T-helper 17 cell (primary cell): Measurements from ENCODE around the gene GABARAPL2. TPM values are rescaled to one million over a fixed set of nuclear protein-coding genes. Genes with fewer than 3 reads are reported as not detected.
"Not testable (repeated sequence)": the region's sequence is repeated elsewhere in the genome, so short reads cannot be mapped to it uniquely, and the experiment has no call there.

ENCODE experiments used
- ATAC-seq: fragments of 150-1000 bp; cut with Tn5 transposase; 2 replicates; pipeline ENCODE4 v1.10.0; 2021; ENCODE audit warnings: mild to moderate bottlenecking, moderate library complexity
- DNase-seq, 3 donors: peaks; one replicate each; pipeline versions ENCODE4 v3.0.0 to v3.0.0-alpha.2; 2020 to 2021
- H3K9me3 ChIP-seq: one replicate; pipeline ENCODE4 v1.7.0; 2013; ENCODE audit warnings: low read length, mild to moderate bottlenecking; ENCODE audit not compliant: control insufficient read depth, poor library complexity, severe bottlenecking
- H3K27ac Mint-ChIP-seq: one replicate; pipeline ENCODE4 v1.8.0; 2022; ENCODE audit warnings: mild to moderate bottlenecking, moderate library complexity, mixed read lengths
- H3K27me3 Mint-ChIP-seq: one replicate; pipeline ENCODE4 v1.8.0; 2022; ENCODE audit warnings: mixed read lengths
- H3K36me3 Mint-ChIP-seq: one replicate; pipeline ENCODE4 v1.8.0; 2022; ENCODE audit warnings: low read depth, mixed read lengths
- H3K4me1 Mint-ChIP-seq: one replicate; pipeline ENCODE4 v1.8.0; 2022; ENCODE audit warnings: mild to moderate bottlenecking, mixed read lengths
- H3K4me3 Mint-ChIP-seq: one replicate; pipeline ENCODE4 v1.8.0; 2022; ENCODE audit warnings: mild to moderate bottlenecking, moderate library complexity, mixed read lengths
- total RNA-seq, 4 donors: library from RNA in 2 of 4; stranded (reverse) in 2 of 4; gene quantifications; one replicate each; pipeline ENCODE4 v1.2.3 and lab custom pipeline; 2022 to 2026

Gene GABARAPL2
- total RNA-seq, 2 donors from 2014 or later, result 76.5 to 79.5 TPM

- Mint-ChIP-seq H3K27ac (no peak overlapping the region), H3K4me1 (peaks cover 14% of the 10 kb centered on the region), H3K4me3 (no peak overlapping the region), H3K36me3 (peaks cover 1% of the 10 kb centered on the region), H3K27me3 (no peaks in the 10 kb centered on the region)
- DNase-seq (no peak), ATAC-seq (no peak)
- no peaks in the 10 kb centered on the region for H3K9me3 ChIP-seq
Observed at GRCh38 chr16:75588716-75589115, 22.5 kb downstream of the GABARAPL2 start.

- ATAC-seq (no peak), DNase-seq (no peak)
- H3K9me3 ChIP-seq, result no peaks in the 10 kb centered on the region
- Mint-ChIP-seq H3K27me3 (no peaks in the 10 kb centered on the region), H3K4me1 (peaks cover 14% of the 10 kb centered on the region), H3K36me3 (peaks cover 2% of the 10 kb centered on the region), H3K27ac (no peak overlapping the region), H3K4me3 (no peak overlapping the region)
Observed at GRCh38 chr16:75589306-75589705, 23.1 kb downstream of the GABARAPL2 start.

GRCh38 chr16:75590920-75591843 is 25.0 kb downstream of the GABARAPL2 start:
- no peak for ATAC-seq
- peaks cover 6% of the 10 kb centered on the region for H3K4me1 Mint-ChIP-seq
- H3K27ac Mint-ChIP-seq, result no peak overlapping the region
- H3K36me3 Mint-ChIP-seq, result peaks cover 2% of the 10 kb centered on the region
- no peaks in the 10 kb centered on the region for H3K27me3 Mint-ChIP-seq
- DNase-seq, result no peak
- no peak overlapping the region for H3K4me3 Mint-ChIP-seq
- H3K9me3 ChIP-seq, result no peaks in the 10 kb centered on the region

GRCh38 chr16:75591927-75592326 is 25.7 kb downstream of the GABARAPL2 start:
- not testable (repeated sequence) for DNase-seq, H3K9me3 ChIP-seq, H3K4me3 Mint-ChIP-seq, H3K36me3 Mint-ChIP-seq, H3K27me3 Mint-ChIP-seq, ATAC-seq, H3K4me1 Mint-ChIP-seq, H3K27ac Mint-ChIP-seq

- DNase-seq (no peak), ATAC-seq (no peak)
- no peaks in the 10 kb centered on the region for H3K9me3 ChIP-seq
- H3K36me3 Mint-ChIP-seq, result peaks cover 7% of the 10 kb centered on the region
- H3K4me3 Mint-ChIP-seq, result no peak overlapping the region
- no peak overlapping the region for H3K27ac Mint-ChIP-seq
- peaks cover 6% of the 10 kb centered on the region for H3K4me1 Mint-ChIP-seq
- no peaks in the 10 kb centered on the region for H3K27me3 Mint-ChIP-seq
Observed at GRCh38 chr16:75593308-75593707, 27.1 kb downstream of the GABARAPL2 start.

- ATAC-seq, result no peak
- Mint-ChIP-seq H3K4me3 (no peak overlapping the region), H3K36me3 (peaks cover 7% of the 10 kb centered on the region), H3K27ac (peak overlapping the region; percentile 47), H3K27me3 (no peaks in the 10 kb centered on the region), H3K4me1 (peaks cover 6% of the 10 kb centered on the region)
- no peaks in the 10 kb centered on the region for H3K9me3 ChIP-seq
- DNase-seq, result no peak
Observed at GRCh38 chr16:75593825-75594820, 27.9 kb downstream of the GABARAPL2 start.

GRCh38 chr16:75599452-75600277 is 33.5 kb downstream of the GABARAPL2 start:
- H3K4me3 Mint-ChIP-seq, result no peak overlapping the region
- peaks cover 5% of the 10 kb centered on the region for H3K36me3 Mint-ChIP-seq
- peaks cover 2% of the 10 kb centered on the region for H3K4me1 Mint-ChIP-seq
- no peaks in the 10 kb centered on the region for H3K9me3 ChIP-seq
- H3K27me3 Mint-ChIP-seq, result no peaks in the 10 kb centered on the region
- H3K27ac Mint-ChIP-seq, result no peak overlapping the region
- ATAC-seq, result no peak
- DNase-seq, result no peak

GRCh38 chr16:75603241-75603640 is 37.1 kb downstream of the GABARAPL2 start:
- ATAC-seq, result no peak
- no peaks in the 10 kb centered on the region for H3K9me3 ChIP-seq
- Mint-ChIP-seq H3K27me3 (no peaks in the 10 kb centered on the region), H3K36me3 (peaks cover 4% of the 10 kb centered on the region), H3K4me3 (no peak overlapping the region), H3K27ac (no peak overlapping the region), H3K4me1 (peaks cover 7% of the 10 kb centered on the region)
- DNase-seq, result no peak

- Mint-ChIP-seq H3K27ac (no peak overlapping the region), H3K36me3 (peaks cover 4% of the 10 kb centered on the region), H3K27me3 (no peaks in the 10 kb centered on the region), H3K4me3 (no peak overlapping the region), H3K4me1 (peaks cover 9% of the 10 kb centered on the region)
- H3K9me3 ChIP-seq, result no peaks in the 10 kb centered on the region
- DNase-seq, result no peak
- ATAC-seq, result no peak
Observed at GRCh38 chr16:75606507-75606906, 40.3 kb downstream of the GABARAPL2 start.

GRCh38 chr16:75614066-75614897 is 48.1 kb downstream of the GABARAPL2 start:
- no peaks in the 10 kb centered on the region for H3K9me3 ChIP-seq
- Mint-ChIP-seq H3K27ac (no peak overlapping the region), H3K36me3 (peaks cover 4% of the 10 kb centered on the region), H3K27me3 (no peaks in the 10 kb centered on the region), H3K4me3 (no peak overlapping the region), H3K4me1 (peaks cover 24% of the 10 kb centered on the region)
- no peak for ATAC-seq
- DNase-seq, result no peak

GRCh38 chr16:75615619-75616018 is 49.4 kb downstream of the GABARAPL2 start:
- DNase-seq (no peak), ATAC-seq (no peak)
- no peaks in the 10 kb centered on the region for H3K27me3 Mint-ChIP-seq
- peak overlapping the region; percentile 79 for H3K4me3 Mint-ChIP-seq
- H3K4me1 Mint-ChIP-seq, result peaks cover 31% of the 10 kb centered on the region
- H3K36me3 Mint-ChIP-seq, result peaks cover 4% of the 10 kb centered on the region
- peak overlapping the region; percentile 96 for H3K27ac Mint-ChIP-seq
- no peaks in the 10 kb centered on the region for H3K9me3 ChIP-seq

GRCh38 chr16:75616521-75617010 is 50.4 kb downstream of the GABARAPL2 start:
- Mint-ChIP-seq H3K27ac (peak overlapping the region; percentile 96), H3K36me3 (peaks cover 4% of the 10 kb centered on the region), H3K4me1 (peaks cover 37% of the 10 kb centered on the region)

More at GRCh38 chr16:75616521-75617010, 50.4 kb downstream of the GABARAPL2 start:
- Mint-ChIP-seq H3K27me3 (no peaks in the 10 kb centered on the region), H3K4me3 (peak overlapping the region; percentile 79)
- DNase-seq (no peak), ATAC-seq (peak; percentile 70)
- no peaks in the 10 kb centered on the region for H3K9me3 ChIP-seq
